Upper lobe of right lung (tissue), 1 donor: ENCODE measurements around the gene TNRC6B. TPM values are rescaled to one million over a fixed set of nuclear protein-coding genes. Genes with fewer than 3 reads are reported as not detected.

ENCODE experiments used
- ATAC-seq: fragments of 200-7000 bp; cut with Tn5 transposase; one replicate; pipeline ENCODE4 v1.9.1; 2020; ENCODE audit warnings: mild to moderate bottlenecking, moderate library complexity
- DNase-seq: peaks from one replicate; pipeline ENCODE4 v3.0.0-alpha.2; 2020
- H3K27ac ChIP-seq: fragments of 200-600 bp; one replicate; pipeline ENCODE4 v1.8.0; 2022
- H3K27me3 ChIP-seq: fragments of 200-600 bp; one replicate; pipeline ENCODE4 v1.8.0; 2022; ENCODE audit warnings: mild to moderate bottlenecking
- H3K36me3 ChIP-seq: fragments of 200-600 bp; one replicate; pipeline ENCODE4 v1.8.0; 2022
- H3K4me1 ChIP-seq: fragments of 200-600 bp; one replicate; pipeline ENCODE4 v1.8.0; 2022
- H3K4me3 ChIP-seq: fragments of 200-600 bp; one replicate; pipeline ENCODE4 v1.8.0; 2022; ENCODE audit warnings: mild to moderate bottlenecking
- H3K9me3 ChIP-seq: fragments of 200-600 bp; one replicate; pipeline ENCODE4 v1.8.0; 2022
- CTCF ChIP-seq: fragments of 200-600 bp; IDR thresholded peaks from one replicate; pipeline ENCODE4 v1.8.0; 2022; ENCODE audit warnings: antibody characterized with exemption
- intact Hi-C: fragments of 100-400 bp; cut with DNase I; formaldehyde crosslinking; loops from one replicate; pipeline ENCODE4 v1.11.0; 2022
- total RNA-seq: library from RNA; stranded (reverse); fragmentation: NEBNext Ultra II Directional; extraction: Animal tissue kit (Norgen Biotek cat#: 25700); gene quantifications from one replicate; pipeline ENCODE4 v1.2.1, GENCODE V29; 2021
- donor health status: DM: no; HTN: yes; CAD: no; lungs with severe emphysema.

TNRC6B gene
- total RNA-seq, 1 donor from 2014 or later: 46.4 TPM

GRCh38 chr22:40249286-40249685 is 71.6 kb downstream of the TNRC6B start:
- no peak for TF ChIP-seq CTCF
- peaks cover 25% of the 10 kb centered on the region for H3K36me3 ChIP-seq
- H3K4me1 ChIP-seq: peaks cover under 1% of the 10 kb centered on the region
- intact Hi-C loops: no loop called here
- no peaks in the 10 kb centered on the region for H3K27me3 ChIP-seq
- H3K9me3 ChIP-seq: no peaks in the 10 kb centered on the region
- no peak for DNase-seq
- H3K27ac ChIP-seq: no peak overlapping the region
- ATAC-seq: no peak
- no peak overlapping the region for H3K4me3 ChIP-seq

GRCh38 chr22:40250608-40251007 is 72.9 kb downstream of the TNRC6B start:
- no peak for TF ChIP-seq CTCF
- ATAC-seq: no peak
- intact Hi-C loops: no loop called here
- Histone ChIP-seq H3K4me1 (no peaks in the 10 kb centered on the region), H3K9me3 (no peaks in the 10 kb centered on the region), H3K4me3 (no peak overlapping the region), H3K27me3 (no peaks in the 10 kb centered on the region), H3K36me3 (peaks cover 30% of the 10 kb centered on the region), H3K27ac (no peak overlapping the region)
- DNase-seq: no peak

GRCh38 chr22:40251106-40251505 is 73.4 kb downstream of the TNRC6B start:
- intact Hi-C loops: no loop called here
- Histone ChIP-seq H3K9me3 (no peaks in the 10 kb centered on the region), H3K4me3 (no peak overlapping the region), H3K27me3 (no peaks in the 10 kb centered on the region), H3K4me1 (no peaks in the 10 kb centered on the region), H3K36me3 (peaks cover 26% of the 10 kb centered on the region), H3K27ac (no peak overlapping the region)
- no peak for DNase-seq
- ATAC-seq: no peak
- TF ChIP-seq CTCF: no peak

GRCh38 chr22:40252146-40252545 is 74.4 kb downstream of the TNRC6B start:
- TF ChIP-seq CTCF: no peak

GRCh38 chr22:40256516-40256915 is 78.8 kb downstream of the TNRC6B start:
- Histone ChIP-seq H3K9me3 (no peaks in the 10 kb centered on the region), H3K36me3 (peaks cover 9% of the 10 kb centered on the region), H3K27ac (no peak overlapping the region), H3K4me3 (no peak overlapping the region), H3K27me3 (no peaks in the 10 kb centered on the region), H3K4me1 (peaks cover 8% of the 10 kb centered on the region)
- intact Hi-C loops: no loop called here
- TF ChIP-seq CTCF: no peak
- DNase-seq (no peak), ATAC-seq (no peak)

More at GRCh38 chr22:40252146-40252545, 74.4 kb downstream of the TNRC6B start:
- no peak overlapping the region for H3K4me3 ChIP-seq
- H3K9me3 ChIP-seq: no peaks in the 10 kb centered on the region
- H3K27ac ChIP-seq: no peak overlapping the region
- DNase-seq (no peak), ATAC-seq (no peak)
- no peaks in the 10 kb centered on the region for H3K27me3 ChIP-seq
- intact Hi-C loops: no loop called here
- no peaks in the 10 kb centered on the region for H3K4me1 ChIP-seq
- peaks cover 16% of the 10 kb centered on the region for H3K36me3 ChIP-seq

GRCh38 chr22:40258017-40258416 is 80.3 kb downstream of the TNRC6B start:
- no peak overlapping the region for H3K4me3 ChIP-seq
- no peak for TF ChIP-seq CTCF
- H3K36me3 ChIP-seq: peaks cover 12% of the 10 kb centered on the region
- DNase-seq (no peak), ATAC-seq (no peak)
- intact Hi-C loops: no loop called here
- H3K27me3 ChIP-seq: no peaks in the 10 kb centered on the region
- no peak overlapping the region for H3K27ac ChIP-seq
- H3K4me1 ChIP-seq: peaks cover 8% of the 10 kb centered on the region
- H3K9me3 ChIP-seq: no peaks in the 10 kb centered on the region
